DMS79 treated with DMSO at 0.1 percent for 48 hours (cell line): ENCODE results near the gene IFIT3.
"Not testable (repeated sequence)": the region's sequence is repeated elsewhere in the genome, so short reads cannot be mapped to it uniquely, and the experiment has no call there.

Experiments used
- DNase-seq: peaks from one replicate; lab custom pipeline; 2025; lab: John Stamatoyannopoulos, UW

The IFIT3 gene

DNA sequence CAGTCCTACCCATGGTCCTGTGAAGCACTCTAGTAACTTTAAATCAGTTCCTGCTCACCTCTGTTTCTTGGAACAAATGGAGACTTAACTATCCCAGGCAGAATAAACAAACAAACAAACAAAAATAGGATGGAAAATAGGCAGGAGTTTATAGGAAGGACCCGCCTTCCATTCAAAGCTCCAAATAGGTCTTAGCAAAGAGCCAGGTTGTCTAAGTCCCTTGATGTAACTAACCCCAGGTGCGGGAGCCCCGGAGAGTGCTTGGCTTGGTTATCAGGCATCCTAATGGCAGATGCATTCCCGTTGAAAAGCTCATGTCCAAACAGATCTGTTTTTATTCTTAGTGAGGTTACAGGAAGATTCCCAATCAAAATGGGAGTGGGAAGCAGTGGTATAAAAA is 23.8 kb upstream of the IFIT3 start:
- DNase-seq, result no peak

DNA sequence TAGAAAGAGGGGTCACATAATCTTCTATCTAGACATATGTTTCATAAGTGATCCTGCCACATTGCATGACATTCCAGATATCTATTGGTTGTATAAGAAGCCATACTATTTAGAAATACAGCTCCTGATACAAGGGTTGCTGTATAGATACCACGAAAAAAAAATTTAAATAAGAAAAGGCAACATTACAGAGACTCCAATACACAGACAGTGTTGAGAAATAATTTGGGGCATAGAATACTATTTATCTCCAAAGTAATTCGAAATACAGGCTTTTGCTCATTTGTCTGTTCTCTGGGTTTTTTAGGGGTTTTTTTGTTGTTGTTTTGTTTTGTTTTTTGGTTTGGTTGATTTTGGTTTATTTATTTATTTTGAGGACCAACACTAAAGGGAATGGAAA is 23.4 kb upstream of the IFIT3 start:
- no peak for DNase-seq

DNA sequence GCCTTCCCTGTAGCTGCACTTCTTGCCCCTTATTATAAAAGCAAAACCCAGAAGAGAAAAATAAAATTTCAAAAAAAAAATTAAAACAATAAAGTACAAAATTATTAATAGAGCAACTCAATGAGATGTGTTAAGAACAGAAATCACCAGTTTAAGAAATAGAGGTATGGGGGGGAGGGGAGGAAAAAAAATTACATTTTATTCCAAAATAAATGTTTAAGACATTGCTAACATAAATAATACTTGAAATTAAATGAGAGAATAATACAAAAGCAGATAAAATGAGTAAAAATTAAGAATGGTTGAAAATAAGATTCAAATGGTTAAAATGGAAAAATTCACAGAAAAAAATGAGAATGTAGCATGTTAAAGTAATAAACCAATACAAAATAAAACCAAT is 22.9 kb upstream of the IFIT3 start:
- DNase-seq, result no peak

DNA sequence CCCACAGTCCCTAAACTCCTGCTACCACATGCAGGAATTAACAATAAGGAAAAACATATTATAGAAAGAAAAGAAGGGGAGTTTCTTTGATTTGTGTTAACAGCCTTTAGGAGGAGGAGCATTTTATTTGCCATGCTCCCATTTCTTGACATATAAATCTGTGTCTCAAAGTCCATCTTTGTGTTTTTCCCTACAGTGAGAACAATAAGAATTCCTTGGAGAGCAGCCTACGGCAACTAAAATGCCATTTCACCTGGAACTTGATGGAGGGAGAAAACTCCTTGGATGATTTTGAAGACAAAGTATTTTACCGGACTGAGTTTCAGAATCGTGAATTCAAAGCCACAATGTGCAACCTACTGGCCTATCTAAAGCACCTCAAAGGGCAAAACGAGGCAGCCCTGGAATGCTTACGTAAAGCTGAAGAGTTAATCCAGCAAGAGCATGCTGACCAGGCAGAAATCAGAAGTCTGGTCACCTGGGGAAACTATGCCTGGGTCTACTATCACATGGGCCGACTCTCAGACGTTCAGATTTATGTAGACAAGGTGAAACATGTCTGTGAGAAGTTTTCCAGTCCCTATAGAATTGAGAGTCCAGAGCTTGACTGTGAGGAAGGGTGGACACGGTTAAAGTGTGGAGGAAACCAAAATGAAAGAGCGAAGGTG is 21.9 kb upstream of the IFIT3 start:
- DNase-seq, result no peak

DNA sequence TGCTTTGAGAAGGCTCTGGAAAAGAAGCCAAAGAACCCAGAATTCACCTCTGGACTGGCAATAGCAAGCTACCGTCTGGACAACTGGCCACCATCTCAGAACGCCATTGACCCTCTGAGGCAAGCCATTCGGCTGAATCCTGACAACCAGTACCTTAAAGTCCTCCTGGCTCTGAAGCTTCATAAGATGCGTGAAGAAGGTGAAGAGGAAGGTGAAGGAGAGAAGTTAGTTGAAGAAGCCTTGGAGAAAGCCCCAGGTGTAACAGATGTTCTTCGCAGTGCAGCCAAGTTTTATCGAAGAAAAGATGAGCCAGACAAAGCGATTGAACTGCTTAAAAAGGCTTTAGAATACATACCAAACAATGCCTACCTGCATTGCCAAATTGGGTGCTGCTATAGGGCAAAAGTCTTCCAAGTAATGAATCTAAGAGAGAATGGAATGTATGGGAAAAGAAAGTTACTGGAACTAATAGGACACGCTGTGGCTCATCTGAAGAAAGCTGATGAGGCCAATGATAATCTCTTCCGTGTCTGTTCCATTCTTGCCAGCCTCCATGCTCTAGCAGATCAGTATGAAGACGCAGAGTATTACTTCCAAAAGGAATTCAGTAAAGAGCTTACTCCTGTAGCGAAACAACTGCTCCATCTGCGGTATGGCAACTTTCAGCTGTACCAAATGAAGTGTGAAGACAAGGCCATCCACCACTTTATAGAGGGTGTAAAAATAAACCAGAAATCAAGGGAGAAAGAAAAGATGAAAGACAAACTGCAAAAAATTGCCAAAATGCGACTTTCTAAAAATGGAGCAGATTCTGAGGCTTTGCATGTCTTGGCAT is 21.1 kb upstream of the IFIT3 start:
- DNase-seq, result no peak

DNA sequence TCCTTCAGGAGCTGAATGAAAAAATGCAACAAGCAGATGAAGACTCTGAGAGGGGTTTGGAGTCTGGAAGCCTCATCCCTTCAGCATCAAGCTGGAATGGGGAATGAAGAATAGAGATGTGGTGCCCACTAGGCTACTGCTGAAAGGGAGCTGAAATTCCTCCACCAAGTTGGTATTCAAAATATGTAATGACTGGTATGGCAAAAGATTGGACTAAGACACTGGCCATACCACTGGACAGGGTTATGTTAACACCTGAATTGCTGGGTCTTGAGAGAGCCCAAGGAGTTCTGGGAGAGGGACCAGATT is 20.6 kb upstream of the IFIT3 start:
- DNase-seq, result no peak

DNA sequence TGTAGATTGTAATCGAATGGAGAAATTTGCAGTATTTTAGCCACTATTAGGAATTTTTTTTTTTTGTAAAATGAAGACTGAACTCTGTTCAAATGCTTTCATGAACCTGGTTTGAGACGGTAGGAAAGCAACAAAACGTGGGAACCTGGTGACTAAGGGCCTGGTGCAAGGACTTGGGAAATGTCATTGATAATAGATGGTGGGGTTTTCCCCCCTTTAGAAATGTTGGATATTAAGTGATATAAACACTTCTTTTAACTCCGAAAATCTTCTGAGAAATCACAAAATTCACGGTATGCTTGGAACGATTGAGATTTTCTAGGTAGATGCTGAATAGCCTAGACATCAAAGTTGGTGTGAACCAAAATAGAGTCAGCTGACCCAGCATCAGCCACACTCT is 19.5 kb upstream of the IFIT3 start:
- DNase-seq, result no peak

DNA sequence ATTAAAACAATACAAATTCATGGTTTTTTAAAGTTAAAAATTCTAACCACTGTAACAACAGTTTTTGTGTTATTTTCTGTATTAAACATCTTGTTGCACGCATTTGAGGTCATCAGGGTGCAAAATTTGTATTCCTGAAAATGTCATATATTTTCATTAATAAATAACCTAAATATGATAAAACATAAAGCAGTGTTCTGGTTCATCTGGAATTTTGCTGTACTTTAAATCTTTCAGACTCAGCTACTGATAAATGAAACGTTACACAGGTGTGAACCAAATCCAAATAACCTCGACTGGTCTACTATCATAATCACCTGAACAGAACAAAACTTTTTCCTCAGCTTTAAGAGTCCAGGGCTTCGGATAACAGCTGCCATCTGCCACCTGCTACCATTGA is 19.1 kb upstream of the IFIT3 start:
- no peak for DNase-seq

DNA sequence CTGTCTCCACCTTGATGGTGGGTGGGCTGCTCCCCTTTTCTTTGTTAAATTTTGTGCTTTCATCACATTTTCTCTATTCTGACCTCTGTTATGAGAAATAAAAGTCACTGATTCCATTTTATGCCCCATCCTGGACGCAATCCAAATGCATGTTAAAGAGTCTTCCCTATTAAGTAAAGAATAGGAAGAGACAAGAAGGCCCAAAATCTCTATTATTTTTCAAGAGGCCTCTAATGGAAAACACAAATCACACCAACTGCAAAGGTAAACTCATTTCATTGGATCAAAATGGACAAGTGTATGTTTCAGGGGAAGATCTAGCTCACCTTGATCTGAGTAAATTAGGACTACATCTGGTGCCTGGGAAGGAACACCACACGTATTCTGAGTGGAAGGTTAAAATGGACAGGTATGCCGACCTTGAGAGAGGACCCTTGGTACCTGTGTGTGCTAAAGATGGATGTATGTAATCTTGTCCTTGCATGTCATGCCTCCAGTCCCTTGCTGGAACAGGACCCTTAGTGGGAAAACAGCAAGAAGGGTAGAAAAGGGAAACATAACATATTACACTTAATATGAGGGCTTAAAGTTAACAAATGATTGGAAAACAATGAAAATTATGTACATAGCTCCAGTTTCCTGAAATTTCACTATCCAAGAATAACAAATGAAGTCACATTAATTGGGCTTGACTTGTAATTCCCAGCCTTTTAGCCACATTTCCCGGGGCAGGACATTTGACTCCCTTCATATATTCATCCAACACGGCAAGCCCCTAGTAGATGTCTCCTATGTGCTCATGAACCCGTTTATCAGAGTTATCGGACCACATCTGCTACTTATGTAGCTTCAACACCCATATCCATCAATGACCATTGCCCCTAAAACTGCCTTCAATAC is 18.4 kb upstream of the IFIT3 start:
- no peak for DNase-seq

DNA sequence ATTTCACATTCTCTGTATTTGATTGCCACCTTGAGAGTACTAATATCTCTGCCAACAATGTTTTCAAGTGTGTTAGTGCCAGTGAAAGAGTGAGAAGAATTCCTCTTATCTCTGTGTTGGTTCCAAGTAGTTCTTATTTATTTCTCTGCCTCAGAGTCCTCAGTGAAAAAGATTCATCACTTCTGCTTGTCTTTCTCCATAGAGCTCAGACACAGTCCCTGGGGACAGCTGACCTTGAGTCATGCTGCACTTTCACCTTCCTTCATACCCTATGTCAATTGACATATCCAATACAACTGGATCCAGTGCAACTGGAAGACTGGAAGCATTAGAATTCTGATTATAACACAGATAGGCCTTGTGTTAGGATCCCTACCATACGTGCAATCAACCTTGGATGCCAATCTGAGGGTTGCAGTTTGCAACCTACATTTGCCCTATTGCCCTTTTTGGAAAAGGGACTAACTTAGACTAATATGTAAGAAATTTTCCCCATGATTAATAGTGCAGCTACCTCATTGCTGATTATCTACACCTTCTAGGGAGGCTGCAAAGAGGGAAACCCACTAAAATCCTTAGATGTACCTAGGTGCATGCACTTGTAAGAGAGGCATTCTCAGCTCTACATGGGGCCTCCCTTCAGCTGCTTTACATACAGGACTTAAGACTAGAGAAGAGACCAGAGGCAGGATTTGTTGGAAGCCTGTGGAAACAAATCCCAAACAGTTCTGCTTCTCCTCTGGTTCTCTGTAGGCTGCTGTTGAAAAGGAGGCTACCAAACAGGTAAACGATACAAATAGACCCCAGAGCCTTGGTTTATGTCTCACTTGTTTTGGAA is 17.5 kb upstream of the IFIT3 start:
- no peak for DNase-seq

DNA sequence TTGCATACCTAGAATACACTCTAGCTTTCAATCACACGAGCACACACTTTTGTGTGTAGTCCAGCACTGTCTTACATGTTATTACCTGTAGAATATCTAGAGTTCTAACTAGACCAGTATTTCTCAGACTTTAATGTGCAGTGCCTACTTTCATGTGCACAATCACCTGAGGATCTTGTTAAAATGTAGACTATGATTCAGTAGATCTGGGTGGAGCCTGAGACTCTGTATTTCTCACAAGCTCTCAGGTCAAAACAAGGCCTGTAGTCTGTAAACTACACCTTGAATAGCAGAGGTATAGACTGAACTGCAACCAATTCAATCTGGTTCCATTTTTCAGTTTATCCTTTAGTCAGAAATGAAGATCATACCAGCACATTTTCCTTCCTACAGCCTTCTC is 14.8 kb upstream of the IFIT3 start:
- no peak for DNase-seq

DNA sequence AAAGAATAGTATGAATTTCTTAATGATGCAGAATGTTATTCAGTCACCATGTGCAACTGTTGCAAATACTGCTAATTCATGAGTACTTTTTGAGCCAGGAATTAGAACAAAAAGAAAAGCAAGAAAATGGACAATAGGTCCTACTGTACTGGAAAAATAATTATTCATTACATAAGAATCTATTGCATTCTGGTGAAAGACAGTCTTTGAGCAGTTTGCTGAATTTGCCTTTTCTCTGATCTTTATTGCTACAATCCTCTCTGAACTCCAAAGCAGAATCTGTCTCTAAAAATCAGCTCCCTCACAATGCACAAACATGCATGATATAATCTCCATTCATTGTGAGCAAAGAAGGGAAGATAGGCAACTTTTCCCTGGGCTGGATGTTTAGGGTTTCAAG is 13.1 kb upstream of the IFIT3 start:
- DNase-seq, result no peak

DNA sequence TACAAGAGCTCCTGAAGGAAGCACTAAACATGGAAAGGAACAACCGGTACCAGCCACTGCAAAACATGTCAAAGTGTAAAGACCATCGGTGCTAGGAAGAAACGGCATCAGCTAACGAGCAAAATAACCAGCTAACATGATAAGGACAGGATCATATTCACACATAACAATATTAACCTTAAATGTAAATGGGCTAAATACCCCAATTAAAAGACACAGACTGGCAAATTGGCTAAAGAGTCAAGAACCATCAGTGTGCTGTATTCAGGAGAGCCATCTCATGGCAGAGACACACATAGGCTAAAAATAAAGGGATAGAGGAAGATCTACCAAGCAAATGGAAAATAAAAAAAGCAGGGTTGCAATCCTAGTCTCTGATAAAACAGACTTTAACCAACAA is 9.8 kb upstream of the IFIT3 start:
- not testable (repeated sequence) for DNase-seq

DNA sequence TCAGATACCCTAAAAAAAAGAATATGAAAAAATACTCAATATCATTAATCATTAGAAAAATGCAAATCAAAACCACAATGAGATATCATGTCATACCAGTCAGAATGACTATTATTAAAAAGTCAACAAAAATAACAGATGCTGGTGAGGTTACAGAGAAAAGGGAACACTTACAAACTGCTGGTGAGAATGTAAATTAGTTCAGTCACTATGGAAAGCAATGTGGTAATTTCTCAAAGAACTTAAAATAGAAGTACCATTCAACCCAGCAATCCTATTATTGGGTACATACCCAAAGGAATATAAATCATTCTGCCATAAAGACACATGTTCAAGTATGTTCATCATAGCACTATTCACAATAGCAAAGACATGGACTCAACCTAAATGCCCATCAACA is 2.7 kb upstream of the IFIT3 start:
- not testable (repeated sequence) for DNase-seq

DNA sequence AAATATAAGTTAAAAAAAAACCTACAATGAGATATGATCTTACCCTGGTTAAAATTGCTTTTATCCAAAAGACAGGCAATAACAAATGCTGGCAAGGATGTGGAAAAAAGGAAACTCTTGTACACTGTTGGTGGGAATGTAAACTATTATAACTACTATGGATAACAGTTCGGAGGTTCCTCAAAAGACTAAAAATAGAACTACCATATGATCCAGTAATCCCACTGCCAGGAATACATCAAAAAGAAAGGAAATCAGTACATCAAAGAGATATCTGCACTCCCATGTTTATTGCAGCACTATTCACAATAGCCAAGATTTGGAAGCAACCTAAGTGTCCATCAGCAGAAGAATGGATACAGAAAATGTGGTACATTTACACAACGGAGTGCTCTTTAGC is 1.9 kb upstream of the IFIT3 start:
- DNase-seq, result not testable (repeated sequence)

DNA sequence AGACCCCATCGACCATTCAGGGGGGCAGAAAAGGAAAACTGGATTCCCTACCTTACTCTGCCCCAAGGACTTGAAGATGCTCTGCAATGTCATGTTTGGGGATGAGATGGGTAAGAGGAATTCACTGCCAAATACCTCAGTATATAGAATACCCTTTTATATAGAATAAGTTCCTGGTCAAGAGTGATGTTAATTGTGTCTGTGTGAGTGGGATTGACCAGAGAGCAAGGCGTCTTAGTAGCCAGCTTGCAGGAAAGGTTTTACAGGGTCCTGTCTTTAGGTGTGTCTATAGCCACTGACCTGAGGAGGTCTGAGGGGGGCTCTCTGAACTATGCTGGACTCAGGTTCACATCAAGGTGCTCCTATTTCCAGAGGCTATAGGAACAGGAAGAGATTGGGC is 1.4 kb downstream of the IFIT3 start:
- DNase-seq, result no peak

DNA sequence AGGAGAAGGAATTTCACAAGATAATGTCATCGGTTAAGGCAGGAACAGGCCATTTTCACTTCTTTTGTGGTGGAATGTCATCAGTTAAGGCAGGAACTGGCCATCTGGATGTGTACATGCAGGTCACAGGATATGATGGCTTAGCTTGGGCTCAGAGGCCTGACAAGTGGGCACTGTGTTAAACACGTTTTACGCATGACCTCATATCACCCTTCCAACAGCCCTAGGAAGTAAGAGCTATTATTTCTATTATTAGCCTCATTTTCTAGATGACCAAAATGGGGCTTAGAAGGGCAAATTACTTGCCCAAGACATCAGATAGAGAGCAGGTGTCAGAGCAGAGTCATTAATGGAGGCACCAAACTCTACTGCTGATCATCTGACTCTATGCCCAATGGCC is 2.2 kb downstream of the IFIT3 start:
- not testable (repeated sequence) for DNase-seq

DNA sequence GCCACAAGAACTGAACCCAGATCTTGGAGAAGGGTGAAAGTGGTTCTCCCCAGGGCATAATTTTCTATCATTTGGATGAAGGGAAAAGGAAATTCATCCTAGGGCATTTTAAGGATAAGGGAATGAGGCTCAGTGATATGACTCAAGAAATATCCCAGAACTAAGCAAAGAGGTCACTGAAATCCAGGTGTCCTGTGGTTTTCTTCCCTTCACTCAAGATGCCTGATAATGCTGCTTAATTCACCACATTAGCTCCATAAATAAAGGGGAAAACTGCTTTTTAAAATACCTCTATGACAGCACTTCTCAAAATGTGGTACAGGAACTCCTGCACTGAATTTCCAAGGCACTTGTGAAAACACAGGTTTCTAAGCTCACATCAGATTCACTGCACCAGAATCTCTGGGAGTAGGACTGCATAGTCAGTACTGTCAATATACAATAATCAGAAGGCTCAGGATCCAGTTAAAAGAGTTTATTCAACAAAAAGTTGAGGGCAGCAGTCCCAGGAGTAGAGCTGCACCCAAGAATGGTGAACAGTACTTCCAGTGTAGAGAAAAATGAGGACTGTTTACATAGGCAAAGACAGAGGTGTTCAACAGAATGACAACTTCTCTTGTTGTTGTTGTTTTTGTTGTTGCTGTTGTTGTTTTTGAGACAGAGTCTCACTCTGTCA is 2.9 kb downstream of the IFIT3 start:
- DNase-seq, result no peak

DNA sequence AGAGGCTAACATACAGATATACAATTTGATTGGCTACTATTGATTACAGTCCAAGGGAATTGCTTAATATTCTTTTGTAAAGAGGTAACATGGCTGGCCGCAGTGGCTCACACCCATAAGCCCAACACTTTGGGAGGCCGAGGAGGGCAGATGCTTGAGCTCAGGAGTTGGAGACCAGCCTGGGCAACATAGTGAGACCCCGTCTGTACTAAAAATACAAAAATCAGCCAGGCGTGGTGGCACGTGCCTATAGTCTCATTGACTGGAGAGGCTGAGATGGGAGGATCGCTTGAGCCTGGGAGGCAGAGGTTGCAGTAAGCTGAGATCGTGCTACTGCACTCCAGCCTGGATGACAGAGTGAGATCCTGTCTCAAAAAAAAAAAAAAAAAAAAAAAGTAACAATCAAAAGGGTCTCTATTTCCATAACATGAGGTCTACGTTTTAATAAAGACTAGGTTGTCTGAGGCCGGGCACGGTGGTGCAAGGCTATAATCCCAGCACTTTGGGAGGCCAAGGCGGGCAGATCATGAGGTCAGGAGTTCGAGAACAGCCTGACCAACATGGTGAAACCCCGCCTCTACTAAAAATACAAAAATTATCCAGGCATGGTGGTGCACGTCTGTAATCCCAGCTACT is 3.8 kb downstream of the IFIT3 start:
- not testable (repeated sequence) for DNase-seq

DNA sequence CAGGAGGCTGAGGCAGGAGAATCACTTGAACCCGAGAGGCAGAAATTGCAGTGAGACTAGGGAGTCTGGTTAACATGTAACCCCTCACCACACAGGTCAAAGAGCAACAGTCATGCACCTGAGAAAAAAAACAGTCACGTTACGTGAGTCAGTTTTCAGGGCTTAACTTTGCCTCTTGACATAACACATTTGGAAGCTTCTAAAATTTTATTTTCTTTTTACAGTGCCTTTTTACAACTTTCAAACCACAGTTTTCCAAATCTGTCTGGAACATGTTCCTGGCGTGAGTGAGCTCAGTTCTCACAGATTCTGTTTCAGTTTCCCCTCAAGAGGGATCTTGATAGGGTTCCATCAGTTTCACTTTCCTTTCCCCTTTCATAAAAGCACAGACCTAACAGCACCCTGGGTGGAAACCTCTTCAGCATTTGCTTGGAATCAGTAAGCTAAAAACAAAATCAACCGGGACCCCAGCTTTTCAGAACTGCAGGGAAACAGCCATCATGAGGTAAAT is 4.4 kb downstream of the IFIT3 start:
- peak; percentile 38 for DNase-seq

DNA sequence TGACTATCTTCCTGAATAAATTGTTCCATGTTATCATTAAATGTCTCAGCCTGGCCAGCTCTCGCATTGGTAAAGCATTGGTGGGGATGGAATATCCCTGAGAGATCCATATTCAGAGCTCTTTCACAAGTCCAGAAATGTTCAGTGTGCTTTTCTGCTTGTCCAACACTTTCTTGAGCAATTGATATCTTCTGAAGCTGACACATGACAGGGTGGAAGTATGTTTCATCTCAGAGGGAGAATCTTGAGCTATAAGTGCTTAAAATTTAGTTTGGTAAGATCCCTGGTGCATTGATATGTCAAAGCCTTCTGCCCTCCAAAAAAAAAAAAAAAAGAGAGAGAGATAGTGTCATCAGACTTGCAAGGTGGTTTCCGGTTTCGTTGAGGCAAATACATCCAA is 7.4 kb downstream of the IFIT3 start:
- DNase-seq, result no peak
